ENCODE measurements around the gene EMP3. TPM values are rescaled to one million over a fixed set of nuclear protein-coding genes. Genes with fewer than 3 reads are reported as not detected.
A peak's percentile ranks its signal among the peaks of the same experiment; 100 is the strongest.

The EMP3 gene
- total and polyA plus RNA-seq, 2 of the 13 experiments (the other 11 are each of a cell fraction or from before 2014, with no cell fraction given), result 2.2 to 7.8 TPM

GRCh38 chr19:48363500-48363809 is 38.1 kb downstream of the EMP3 start (continued):
- TF ChIP-seq THYN1 (CRISPR knock-in tag; IDR thresholded peaks at IDR 0.05; ENCODE audit: borderline replicate concordance, low read depth), result no peak
- TF ChIP-seq KDM3A (CRISPR knock-in tag; IDR thresholded peaks at IDR 0.05; ENCODE audit: low read depth), result no peak
- peak; percentile 46; the same call in 1 of the 2 replicates for TF ChIP-seq NFAT5 (CRISPR knock-in tag; IDR thresholded peaks at IDR 0.05)
- TF ChIP-seq ZSCAN30 (CRISPR knock-in tag; IDR thresholded peaks at IDR 0.05), result no peak
- TF ChIP-seq ZNF484 (CRISPR knock-in tag; IDR thresholded peaks at IDR 0.05; ENCODE audit: borderline replicate concordance, low read depth), result no peak
- TF ChIP-seq, protein P1, sequence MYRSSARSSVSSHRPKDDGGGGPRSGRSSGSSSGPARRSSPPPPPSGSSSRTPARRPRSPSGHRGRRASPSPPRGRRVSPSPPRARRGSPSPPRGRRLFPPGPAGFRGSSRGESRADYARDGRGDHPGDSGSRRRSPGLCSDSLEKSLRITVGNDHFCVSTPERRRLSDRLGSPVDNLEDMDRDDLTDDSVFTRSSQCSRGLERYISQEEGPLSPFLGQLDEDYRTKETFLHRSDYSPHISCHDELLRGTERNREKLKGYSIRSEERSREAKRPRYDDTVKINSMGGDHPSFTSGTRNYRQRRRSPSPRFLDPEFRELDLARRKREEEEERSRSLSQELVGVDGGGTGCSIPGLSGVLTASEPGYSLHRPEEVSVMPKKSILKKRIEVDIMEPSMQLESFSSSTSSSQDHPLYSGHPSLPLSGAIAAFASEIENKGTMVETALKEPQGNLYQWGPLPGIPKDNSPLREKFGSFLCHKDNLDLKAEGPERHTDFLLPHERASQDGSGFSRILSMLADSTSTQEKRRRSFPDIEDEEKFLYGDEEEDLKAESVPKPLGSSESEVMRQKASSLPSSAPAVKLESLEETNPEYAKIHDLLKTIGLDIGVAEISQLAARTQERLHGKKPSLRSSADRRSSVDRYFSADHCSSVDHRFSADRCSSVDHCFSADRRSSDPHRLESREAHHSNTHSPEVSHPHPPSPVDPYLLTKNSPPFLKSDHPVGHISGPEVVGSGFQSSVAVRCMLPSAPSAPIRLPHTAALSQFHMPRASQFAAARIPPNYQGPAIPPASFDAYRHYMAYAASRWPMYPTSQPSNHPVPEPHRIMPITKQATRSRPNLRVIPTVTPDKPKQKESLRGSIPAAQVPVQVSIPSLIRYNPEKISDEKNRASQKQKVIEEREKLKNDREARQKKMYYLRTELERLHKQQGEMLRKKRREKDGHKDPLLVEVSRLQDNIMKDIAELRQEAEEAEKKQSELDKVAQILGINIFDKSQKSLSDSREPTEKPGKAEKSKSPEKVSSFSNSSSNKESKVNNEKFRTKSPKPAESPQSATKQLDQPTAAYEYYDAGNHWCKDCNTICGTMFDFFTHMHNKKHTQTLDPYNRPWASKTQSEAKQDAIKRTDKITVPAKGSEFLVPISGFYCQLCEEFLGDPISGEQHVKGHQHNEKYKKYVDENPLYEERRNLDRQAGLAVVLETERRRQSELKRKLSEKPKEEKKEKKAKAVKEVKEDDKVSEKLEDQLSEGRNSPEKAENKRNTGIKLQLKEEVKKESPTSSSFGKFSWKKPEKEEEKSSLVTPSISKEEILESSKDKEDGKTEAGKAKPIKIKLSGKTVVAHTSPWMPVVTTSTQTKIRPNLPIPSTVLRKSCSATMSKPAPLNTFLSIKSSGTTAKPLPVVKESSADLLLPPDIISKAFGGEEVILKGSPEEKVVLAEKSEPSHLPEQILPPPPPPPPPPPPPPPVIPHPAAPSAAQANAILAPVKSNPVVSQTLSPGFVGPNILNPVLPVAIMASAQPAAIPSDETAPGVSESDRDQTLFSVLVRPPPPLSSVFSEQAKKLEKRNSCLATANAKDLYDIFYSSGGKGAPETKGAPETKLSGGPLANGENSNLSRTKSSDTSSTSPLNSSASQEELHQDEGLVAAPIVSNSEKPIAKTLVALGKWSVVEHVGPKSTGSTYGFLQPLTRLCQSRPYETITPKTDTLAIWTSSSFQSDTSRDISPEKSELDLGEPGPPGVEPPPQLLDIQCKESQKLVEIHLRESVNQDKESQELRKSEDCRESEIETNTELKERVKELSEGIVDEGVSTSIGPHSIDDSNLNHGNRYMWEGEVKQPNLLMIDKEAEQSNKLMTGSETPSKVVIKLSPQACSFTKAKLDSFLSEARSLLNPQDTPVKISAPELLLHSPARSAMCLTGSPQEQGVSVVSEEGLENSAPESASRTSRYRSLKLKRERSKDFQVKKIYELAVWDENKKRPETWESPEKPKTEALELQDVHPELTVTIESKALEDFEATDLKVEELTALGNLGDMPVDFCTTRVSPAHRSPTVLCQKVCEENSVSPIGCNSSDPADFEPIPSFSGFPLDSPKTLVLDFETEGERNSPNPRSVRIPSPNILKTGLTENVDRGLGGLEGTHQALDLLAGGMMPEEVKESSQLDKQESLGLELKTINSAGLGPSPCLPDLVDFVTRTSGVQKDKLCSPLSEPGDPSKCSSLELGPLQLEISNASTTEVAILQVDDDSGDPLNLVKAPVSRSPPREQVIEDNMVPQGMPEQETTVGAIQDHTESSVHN (CRISPR knock-in tag; IDR thresholded peaks at IDR 0.05), result 0 out of 2 replicates have a peak, but pooled peaks have one; percentile 21
- 0 out of 2 replicates have a peak, but pooled peaks have one; percentile 29 for TF ChIP-seq ZNF513 (CRISPR knock-in tag; conservative IDR thresholded peaks at IDR 0.05)
- TF ChIP-seq ZNF75D (CRISPR knock-in tag; IDR thresholded peaks at IDR 0.05; ENCODE audit: borderline replicate concordance), result no peak
- TF ChIP-seq DNMT1 (CRISPR knock-in tag; IDR thresholded peaks at IDR 0.05), result no peak
- TF ChIP-seq, protein P2, sequence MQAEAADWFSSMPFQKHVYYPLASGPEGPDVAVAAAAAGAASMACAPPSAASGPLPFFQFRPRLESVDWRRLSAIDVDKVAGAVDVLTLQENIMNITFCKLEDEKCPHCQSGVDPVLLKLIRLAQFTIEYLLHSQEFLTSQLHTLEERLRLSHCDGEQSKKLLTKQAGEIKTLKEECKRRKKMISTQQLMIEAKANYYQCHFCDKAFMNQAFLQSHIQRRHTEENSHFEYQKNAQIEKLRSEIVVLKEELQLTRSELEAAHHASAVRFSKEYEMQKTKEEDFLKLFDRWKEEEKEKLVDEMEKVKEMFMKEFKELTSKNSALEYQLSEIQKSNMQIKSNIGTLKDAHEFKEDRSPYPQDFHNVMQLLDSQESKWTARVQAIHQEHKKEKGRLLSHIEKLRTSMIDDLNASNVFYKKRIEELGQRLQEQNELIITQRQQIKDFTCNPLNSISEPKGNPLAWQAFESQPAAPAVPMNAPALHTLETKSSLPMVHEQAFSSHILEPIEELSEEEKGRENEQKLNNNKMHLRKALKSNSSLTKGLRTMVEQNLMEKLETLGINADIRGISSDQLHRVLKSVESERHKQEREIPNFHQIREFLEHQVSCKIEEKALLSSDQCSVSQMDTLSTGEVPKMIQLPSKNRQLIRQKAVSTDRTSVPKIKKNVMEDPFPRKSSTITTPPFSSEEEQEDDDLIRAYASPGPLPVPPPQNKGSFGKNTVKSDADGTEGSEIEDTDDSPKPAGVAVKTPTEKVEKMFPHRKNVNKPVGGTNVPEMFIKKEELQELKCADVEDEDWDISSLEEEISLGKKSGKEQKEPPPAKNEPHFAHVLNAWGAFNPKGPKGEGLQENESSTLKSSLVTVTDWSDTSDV (CRISPR knock-in tag; IDR thresholded peaks at IDR 0.05), result peak; percentile 14; the same call in 1 of the 2 replicates
- TF ChIP-seq ZBTB20 (CRISPR knock-in tag; IDR thresholded peaks at IDR 0.05; ENCODE audit: borderline replicate concordance, low read depth), result no peak
